ENCODE results near the gene CCDC180. TPM values are rescaled to one million over a fixed set of nuclear protein-coding genes. Genes with fewer than 3 reads are reported as not detected.
A peak's percentile ranks its signal among the peaks of the same experiment; 100 is the strongest.

The CCDC180 gene
- total and polyA plus RNA-seq, 9 of the 15 experiments (the other 6 are each of a cell fraction or from before 2014, with no cell fraction given) = 0.56 to 4.2 (median 2.5) TPM

GRCh38 chr9:97280755-97281330 is 26.6 kb upstream of the CCDC180 start (continued):
- no peak for TF ChIP-seq HMGXB4 (CRISPR knock-in tag; IDR thresholded peaks at IDR 0.05)
- peak; percentile 69 for TF ChIP-seq CBFA2T2 (conservative IDR thresholded peaks at IDR 0.05)
- no peak for TF ChIP-seq ATF3 (IDR thresholded peaks at IDR 0.05)
- TF ChIP-seq ATF3 (CRISPR knock-in tag; conservative IDR thresholded peaks at IDR 0.05) = no peak
- TF ChIP-seq, protein P1, sequence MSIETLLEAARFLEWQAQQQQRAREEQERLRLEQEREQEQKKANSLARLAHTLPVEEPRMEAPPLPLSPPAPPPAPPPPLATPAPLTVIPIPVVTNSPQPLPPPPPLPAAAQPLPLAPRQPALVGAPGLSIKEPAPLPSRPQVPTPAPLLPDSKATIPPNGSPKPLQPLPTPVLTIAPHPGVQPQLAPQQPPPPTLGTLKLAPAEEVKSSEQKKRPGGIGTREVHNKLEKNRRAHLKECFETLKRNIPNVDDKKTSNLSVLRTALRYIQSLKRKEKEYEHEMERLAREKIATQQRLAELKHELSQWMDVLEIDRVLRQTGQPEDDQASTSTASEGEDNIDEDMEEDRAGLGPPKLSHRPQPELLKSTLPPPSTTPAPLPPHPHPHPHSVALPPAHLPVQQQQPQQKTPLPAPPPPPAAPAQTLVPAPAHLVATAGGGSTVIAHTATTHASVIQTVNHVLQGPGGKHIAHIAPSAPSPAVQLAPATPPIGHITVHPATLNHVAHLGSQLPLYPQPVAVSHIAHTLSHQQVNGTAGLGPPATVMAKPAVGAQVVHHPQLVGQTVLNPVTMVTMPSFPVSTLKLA (conservative IDR thresholded peaks at IDR 0.05) = no peak
- TF ChIP-seq ZSCAN32 (CRISPR knock-in tag; IDR thresholded peaks at IDR 0.05) = no peak
- TF ChIP-seq POLR2AphosphoS5 (IDR thresholded peaks at IDR 0.05; ENCODE audit: control insufficient read depth, insufficient read depth, low read depth, low read length) = no peak
- TF ChIP-seq PCBP1 (IDR thresholded peaks at IDR 0.05; ENCODE audit: low read depth, low read length, poor library complexity, severe bottlenecking) = no peak
- TF ChIP-seq, protein P2, sequence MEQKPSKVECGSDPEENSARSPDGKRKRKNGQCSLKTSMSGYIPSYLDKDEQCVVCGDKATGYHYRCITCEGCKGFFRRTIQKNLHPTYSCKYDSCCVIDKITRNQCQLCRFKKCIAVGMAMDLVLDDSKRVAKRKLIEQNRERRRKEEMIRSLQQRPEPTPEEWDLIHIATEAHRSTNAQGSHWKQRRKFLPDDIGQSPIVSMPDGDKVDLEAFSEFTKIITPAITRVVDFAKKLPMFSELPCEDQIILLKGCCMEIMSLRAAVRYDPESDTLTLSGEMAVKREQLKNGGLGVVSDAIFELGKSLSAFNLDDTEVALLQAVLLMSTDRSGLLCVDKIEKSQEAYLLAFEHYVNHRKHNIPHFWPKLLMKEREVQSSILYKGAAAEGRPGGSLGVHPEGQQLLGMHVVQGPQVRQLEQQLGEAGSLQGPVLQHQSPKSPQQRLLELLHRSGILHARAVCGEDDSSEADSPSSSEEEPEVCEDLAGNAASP (IDR thresholded peaks at IDR 0.05) = no peak
- no peak; the same call in 1 of the 2 replicates for TF ChIP-seq GATA2 (CRISPR knock-in tag; IDR thresholded peaks at IDR 0.05)
- TF ChIP-seq FOXJ3 (CRISPR knock-in tag; IDR thresholded peaks at IDR 0.05) = no peak
- TF ChIP-seq SIX5 (IDR thresholded peaks at IDR 0.05; ENCODE audit: borderline replicate concordance in 1 of 2, insufficient read depth in 1 of 2, low read depth in 1 of 2, low read length in 2 of 2) = no peak
- TF ChIP-seq FOS (IDR thresholded peaks at IDR 0.05; ENCODE audit: extremely low read depth, insufficient read length) = no peak
- TF ChIP-seq NEUROD1 (IDR thresholded peaks at IDR 0.05; ENCODE audit: borderline replicate concordance, low read depth, low read length, partially characterized antibody) = no peak
- TF ChIP-seq SMAD4 (CRISPR knock-in tag; conservative IDR thresholded peaks at IDR 0.05) = no peak; the same call in 1 of the 2 replicates
- no peak for TF ChIP-seq SETDB1 (IDR thresholded peaks at IDR 0.05; ENCODE audit: low read length)
- no peak for TF ChIP-seq DMBX1 (CRISPR knock-in tag; IDR thresholded peaks at IDR 0.05; ENCODE audit: borderline replicate concordance)
- TF ChIP-seq RBM34 (IDR thresholded peaks at IDR 0.05; ENCODE audit: borderline replicate concordance, insufficient read depth, low read length) = no peak
- no peak for TF ChIP-seq PRPF4 (IDR thresholded peaks at IDR 0.05; ENCODE audit: insufficient read depth, low read depth, low read length, poor library complexity, severe bottlenecking)
- TF ChIP-seq RBBP5 (IDR thresholded peaks at IDR 0.05; ENCODE audit: borderline replicate concordance, insufficient read depth, low read length, poor library complexity, severe bottlenecking) = no peak
- no peak for TF ChIP-seq CHCHD3 (CRISPR knock-in tag; IDR thresholded peaks at IDR 0.05)
- TF ChIP-seq NFATC3 (IDR thresholded peaks at IDR 0.05) = no peak
- TF ChIP-seq HDAC2 (IDR thresholded peaks at IDR 0.05) = peak; percentile 49; the same call in 1 of the 2 replicates

Measured in K562 (cell line).